ENCODE measurements around the gene TCP11.

GRCh38 chr6:35136185-35136584 is 5.0 kb downstream of the TCP11 start:
- TF ChIP-seq POLR2A (IDR thresholded peaks at IDR 0.05) = no peak
- no peak for TF ChIP-seq CTCF (IDR thresholded peaks at IDR 0.05)
